Caki2 (cell line): ENCODE measurements around the gene VPS37B. TPM values are rescaled to one million over a fixed set of nuclear protein-coding genes. Genes with fewer than 3 reads are reported as not detected.
A peak's percentile ranks its signal among the peaks of the same experiment; 100 is the strongest.
"Not testable (repeated sequence)": the region's sequence is repeated elsewhere in the genome, so short reads cannot be mapped to it uniquely, and the experiment has no call there.

Experiments
- DNase-seq: peaks from one replicate; pipeline ENCODE4 v3.0.0-alpha.2; 2015; ENCODE audit warnings: low read depth
- in situ Hi-C: cut with HindIII; loops from 2 replicates; pipeline ENCODE4 v1.10.0; 2016; ENCODE audit warnings: low sequenced_read_pairs, low pct_unique_long_range_greater_than_20kb, mixed read lengths
- total RNA-seq: library from RNA; depleted of rRNA; stranded (reverse); fragments of >200 nt; shearing (Covaris generic); gene quantifications from 2 replicates; pipeline ENCODE4 v1.2.3, GENCODE V29; 2014; ENCODE audit warnings: low replicate concordance

Gene VPS37B
- total RNA-seq, 1 experiment from 2014 or later: 37.8 TPM

DNA sequence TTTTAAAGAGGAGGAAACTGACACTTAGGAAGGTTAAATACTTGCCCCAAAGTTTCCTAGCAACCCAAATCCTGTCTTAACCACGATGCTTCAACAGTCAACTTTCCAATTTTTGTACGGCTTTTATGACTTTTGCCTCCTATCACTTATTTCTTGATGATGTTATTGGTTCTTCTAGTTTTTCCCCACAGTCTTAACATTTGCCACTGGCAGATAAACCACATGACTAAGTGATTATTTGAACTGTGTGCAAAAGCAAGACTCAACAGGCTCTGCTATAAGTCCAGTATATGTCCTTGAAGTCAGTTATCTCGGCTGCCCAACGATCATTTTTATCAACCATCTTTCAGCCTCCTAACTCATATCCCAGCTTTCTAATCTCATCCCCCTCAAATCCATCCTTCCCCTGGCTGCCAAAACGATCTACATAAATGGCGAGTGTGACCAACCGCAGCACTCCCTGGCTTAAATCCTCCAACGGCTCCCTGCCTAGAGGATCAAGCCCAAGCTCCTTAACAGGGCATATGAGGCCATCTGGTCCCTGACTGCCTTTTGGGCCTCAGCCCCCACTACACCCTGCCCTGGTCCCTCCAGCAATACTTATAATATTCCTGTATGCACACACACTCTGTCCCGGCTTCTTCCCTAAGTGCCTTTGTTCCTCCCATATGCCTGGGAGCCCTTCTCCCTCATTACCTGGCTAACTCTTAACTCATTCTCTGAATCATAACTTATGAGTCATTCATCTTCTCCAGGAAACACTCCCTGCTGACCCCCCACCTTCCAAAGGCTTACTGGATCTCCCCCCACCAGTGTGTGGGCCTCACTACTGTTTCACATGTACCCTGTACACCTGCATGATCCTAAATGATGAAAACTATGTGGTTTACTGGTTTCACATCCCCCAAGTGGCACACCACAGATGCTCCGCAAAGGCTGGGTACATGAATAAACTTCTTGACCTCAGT lies 8.8 kb downstream of the VPS37B start:
- in situ Hi-C loops: no loop called here
- peak; percentile 84 for DNase-seq

DNA sequence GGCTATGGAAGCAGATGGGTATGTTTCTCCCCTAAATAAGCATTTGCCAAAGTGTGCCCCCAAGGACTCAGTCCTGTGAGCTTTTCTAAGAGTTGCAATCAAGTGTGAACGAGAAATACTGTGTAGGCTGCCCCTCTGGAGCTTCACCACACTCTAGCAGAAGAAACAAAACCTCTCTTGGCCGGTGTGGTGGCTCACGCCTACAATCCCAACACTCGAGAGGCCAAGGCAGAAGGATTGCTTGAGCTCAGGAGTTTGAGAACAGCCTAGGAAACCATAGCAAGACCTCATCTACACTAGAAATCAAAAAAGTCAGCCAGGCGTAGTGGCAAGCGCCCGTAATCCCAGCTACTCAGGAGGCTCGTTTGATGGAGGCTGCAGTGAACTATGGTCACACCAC lies 9.8 kb downstream of the VPS37B start:
- in situ Hi-C loops: no loop called here

DNA sequence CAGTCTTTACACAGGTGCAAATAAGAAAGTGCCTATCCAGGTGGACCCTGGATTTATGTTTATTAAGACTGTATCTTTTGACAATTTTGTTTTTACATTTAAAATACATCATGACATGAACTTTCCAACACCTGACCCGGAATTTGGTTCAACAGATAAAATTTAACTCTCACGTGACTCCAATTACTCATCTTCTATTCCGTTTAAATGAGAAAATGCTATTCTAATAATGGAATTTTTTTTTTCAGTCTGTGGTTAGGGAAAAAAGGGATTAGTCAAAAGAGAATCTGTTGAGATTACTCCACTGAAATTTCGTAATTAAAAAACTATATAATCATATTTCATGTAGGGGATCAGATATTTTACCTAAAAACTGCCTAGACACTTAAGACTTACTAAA lies 11.1 kb downstream of the VPS37B start:
- no peak for DNase-seq
- in situ Hi-C loops: no loop called here

More for the DNA sequence above, 9.8 kb downstream of the VPS37B start:
- no peak for DNase-seq

DNA sequence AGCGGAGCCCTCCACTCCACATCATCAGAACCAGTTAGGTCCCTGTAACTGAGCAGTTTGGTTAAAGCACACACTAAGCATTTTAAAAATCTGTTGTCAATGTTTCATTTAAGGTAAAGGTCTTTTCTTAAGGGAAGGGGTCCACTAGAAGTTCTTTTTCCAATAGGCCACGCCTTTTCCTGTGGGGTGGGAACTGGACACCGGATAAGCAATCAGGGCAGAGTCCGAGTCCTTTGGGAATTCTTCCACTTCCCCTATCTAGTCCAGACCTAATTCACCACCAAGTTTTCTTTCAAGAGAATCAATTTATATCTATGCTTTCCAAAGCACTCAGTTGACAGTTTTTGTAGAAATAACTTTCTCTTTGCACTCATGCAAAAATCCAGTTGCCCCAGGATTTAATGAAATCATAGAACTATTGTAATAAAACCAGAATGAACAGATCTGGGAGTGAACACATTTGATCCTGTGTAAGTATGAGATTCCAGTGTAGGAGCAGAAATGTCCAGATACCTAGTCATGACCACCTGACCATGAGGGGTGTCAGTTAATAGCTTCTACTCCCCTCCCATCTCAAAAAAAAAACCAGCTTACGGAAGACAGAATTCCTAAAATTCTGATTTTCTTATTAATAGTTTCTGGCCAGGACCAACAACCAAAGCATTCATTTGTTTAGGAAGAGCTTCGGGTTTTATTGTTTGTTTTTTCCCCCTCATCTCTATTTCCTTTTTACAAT lies 11.7 kb downstream of the VPS37B start:
- DNase-seq: no peak
- in situ Hi-C loops: no loop called here

DNA sequence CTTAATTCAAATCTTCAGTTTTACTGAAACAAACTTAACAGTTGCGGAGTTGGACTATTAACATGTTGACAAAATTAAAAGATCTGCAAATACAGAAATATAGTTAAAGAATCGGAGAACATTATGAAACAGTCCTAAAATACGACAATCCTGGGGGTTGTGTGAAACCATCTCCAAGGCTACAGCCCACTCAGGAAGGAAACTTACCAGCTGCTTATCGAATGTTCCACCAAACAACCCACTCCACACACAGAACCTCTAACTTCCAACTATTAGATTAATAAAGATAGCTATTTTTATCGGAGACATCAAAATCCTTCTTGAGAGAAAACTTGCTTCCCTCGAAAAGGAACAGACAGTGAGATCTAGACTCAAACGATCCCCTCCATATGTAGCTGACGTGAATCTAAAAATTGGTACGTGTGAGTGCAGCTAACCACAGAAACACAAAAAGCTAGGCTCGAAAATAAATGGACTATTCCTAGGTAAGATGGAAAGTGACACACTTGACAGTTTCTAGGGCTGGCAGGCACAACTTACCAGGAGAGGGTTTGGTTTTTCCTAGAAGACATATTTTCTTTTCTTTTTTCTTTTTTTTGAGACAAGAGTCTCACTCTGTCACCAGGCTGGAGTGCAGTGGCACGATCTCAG lies 12.9 kb downstream of the VPS37B start:
- in situ Hi-C loops: no loop called here
- no peak for DNase-seq

DNA sequence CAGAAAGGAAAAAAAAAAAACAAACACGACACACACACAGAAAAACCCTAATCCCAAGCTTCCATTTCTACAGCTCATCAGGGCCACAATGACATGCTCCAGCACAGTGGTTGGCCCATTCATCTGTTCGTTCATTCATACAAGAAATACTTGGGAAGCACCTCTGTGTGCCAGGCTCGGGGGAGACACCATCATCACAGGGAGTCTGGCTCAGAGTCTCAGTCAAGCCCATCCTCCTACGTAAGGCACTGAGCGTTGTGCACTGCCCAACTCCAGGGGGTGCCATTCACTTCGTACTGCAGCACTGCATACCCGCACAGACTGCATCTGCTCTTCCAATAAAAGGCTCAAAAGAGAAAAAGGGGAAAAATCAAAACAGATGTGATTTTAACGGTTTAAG lies 15.3 kb downstream of the VPS37B start:
- in situ Hi-C loops: no loop called here
- no peak for DNase-seq

DNA sequence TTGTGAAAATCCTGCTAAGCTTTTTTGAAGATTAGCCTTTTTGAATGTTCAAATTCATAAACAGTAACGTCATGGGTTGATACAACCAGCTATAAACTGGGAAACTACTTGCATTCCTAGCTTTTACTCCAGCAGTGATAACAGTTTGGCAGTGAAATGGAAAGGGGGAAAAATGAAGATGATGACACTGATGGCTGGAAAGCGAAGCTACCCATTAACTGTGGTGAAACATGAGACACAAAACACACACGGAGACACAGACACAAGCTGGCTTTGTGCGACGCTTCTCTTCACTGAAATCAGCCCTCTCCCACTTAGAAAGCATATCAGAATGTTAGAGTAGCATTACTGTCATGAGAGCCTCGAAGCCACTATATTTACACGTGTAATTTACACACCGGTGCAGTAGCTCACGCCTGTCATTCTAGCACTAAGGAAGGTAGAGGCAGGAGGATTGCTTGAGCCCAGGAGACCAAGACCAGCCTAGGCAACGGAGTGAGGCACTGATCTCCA lies 15.7 kb downstream of the VPS37B start:
- in situ Hi-C loops: no loop called here

DNA sequence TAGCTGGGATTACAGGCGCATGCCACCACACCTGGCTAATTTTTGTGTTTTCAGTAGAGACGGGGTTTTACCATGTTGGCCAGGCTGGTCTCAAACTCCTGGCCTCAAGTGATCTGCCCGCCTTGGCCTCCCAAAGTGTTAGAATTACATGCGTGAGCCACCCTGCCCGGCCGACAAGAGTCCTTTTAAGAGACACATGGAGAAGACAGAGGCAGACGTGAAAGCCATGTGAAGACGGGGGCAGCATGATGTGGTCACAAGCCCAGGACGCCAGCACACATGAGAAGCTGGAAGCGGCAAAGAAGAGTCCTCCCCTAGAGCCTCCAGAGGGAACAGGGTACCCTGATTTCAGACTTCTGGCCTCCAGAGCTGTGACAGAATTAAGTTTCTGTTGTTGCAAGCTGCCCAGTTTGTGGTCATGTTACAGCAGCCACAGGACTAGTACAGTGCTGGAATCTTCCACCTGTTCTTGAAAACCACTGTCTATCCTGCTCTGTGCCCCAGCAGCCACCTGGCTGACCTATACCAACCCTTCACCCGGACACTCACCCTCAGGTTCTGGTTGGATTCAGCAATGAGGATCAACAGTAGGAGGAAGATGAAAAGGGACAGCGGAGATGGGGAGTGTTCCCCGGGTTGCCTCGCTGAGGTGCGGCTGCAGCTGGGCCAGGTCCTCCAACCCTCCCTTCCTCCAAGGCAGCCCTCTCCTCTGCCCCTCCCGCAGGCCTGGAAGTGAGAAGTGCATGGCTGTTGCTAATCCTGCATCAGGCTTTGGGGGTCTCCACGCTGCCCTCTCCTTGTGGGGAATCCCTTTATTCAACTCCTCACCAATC lies 16.9 kb downstream of the VPS37B start:
- in situ Hi-C loops: no loop called here
- DNase-seq: no peak

More for the DNA sequence above, 15.7 kb downstream of the VPS37B start:
- DNase-seq: no peak

DNA sequence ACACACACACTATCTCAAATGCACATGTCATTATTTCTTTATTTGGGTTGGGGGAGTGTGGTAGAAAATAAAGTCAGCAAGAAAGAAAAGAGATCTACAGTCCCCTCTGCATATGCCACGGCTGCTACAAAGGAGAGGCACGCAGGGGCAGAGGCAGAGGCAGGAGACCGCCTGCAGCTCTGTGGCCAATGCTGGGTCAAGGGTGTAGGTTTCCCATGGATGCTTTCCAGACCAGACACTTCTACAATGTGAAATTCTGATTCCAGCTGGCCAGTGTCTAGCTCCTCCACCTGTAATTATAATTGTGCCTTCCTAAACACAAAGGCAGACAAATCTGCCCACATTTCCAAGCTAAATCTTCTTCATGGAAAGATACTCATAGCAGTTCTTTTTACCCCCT lies 19.2 kb downstream of the VPS37B start:
- no peak for DNase-seq
- in situ Hi-C loops: no loop called here

DNA sequence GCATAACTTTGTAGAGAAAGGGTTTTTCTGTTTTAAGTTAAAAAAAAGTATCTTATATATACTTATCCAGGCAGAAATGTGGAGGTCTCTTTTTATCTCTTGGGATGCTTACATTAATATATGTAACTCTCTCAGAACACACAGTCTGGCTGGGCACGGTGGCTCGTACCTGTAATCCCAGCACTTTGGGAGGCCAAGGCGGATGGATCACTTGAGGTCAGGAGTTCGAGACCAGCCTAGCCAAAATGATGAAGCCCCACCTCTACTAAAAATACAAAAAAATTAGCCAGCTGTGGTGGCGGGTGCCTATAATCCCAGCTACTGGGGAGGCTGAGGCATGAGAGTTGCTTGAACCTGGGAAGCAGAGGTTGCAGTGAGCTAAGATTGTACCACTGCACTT lies 19.6 kb downstream of the VPS37B start:
- in situ Hi-C loops: not testable (repeated sequence)

DNA sequence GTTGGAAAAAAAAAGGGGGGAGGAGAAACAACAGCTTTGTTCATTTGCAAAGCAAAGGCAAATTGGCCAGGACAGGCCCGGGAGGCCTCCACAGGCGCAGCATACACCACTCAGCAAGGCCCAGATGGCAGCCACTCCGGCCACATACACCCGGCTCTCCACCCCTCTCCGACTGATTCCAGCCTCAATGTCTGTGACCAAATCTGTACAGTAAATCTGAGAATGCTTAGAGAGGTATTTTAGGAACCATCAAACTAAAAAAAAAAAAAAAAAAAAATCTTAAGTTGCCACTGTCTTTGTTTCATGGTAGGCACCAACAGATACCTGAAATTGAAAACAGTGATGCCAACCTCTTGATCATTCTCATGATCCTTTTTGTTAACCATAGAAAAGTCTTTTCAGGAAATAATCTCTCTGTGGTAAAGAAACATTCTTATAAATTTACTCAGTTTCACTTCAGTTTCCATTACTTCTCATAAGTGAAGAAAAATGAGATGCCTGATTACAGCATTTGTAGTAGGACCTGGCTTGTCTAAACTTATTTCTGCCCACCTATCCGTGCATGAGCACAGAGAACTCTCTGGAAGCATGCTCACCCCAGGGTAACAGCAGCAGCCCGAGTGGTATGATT lies 20.2 kb downstream of the VPS37B start:
- DNase-seq: no peak
- in situ Hi-C loops: no loop called here

More for the DNA sequence above, 19.6 kb downstream of the VPS37B start:
- DNase-seq: not testable (repeated sequence)

DNA sequence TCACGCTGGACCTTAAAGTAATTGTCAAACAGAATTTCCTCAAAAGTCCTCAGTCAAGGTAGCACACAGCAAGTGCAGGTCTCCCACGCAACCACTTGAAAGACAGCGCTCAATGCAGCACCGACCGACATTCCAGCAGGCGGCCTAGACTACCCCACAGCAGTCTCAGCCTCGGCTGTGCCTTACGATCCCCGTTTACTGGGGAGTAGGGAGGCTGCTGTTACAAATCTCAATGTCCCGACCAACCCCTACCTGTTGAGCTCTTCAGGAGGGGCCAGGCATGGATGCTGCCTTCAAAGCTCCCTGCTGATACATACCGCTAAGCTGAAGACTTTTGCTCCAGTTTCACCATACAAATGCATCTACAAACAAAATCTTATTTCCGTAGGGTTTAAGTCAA lies 21.8 kb downstream of the VPS37B start:
- in situ Hi-C loops: no loop called here
- DNase-seq: no peak

DNA sequence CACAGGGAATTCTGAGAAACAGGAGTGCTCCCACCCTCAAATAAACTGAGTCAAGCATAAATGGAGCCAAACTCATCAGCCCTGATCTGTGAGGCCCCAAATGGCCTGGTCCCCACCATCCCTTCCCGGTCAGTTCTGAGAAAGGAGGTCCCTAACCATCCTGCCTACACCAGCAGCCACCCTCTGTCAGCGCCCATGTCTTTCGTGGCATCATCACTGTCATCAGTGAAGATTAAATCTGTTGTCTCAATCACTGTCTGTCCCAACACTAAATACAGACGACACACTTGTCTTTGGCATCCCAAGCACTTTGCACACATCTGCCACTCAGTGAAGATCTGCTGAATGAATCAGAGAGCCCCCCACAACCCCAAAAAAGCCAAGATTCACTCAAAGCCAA lies 22.4 kb downstream of the VPS37B start:
- in situ Hi-C loops: no loop called here
- DNase-seq: no peak

DNA sequence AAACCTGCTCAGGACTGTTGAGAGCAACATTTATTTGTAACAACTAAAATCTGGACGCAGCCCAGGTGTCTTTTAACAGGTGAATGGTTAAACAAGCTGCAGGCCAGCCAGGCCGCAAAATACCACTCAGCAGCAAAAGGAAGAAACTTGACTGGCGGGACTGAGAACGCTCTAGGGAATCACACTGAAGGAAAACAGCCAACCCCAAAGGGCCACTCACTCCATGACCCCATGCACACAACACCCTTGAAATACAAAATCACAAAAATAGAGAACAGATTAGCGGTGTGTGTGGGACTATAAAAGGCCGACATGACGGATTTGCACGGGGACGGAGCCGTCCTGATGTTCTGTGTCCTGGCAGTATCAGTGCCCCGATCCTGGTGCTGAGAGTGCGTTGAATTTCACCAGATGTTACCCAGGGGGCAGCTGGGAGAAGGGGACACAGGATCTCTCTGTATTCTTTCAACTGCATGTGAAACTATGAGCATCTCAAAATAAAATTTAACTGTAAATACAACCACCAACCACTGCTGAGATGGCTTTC lies 23.0 kb downstream of the VPS37B start:
- in situ Hi-C loops: no loop called here
- no peak for DNase-seq

DNA sequence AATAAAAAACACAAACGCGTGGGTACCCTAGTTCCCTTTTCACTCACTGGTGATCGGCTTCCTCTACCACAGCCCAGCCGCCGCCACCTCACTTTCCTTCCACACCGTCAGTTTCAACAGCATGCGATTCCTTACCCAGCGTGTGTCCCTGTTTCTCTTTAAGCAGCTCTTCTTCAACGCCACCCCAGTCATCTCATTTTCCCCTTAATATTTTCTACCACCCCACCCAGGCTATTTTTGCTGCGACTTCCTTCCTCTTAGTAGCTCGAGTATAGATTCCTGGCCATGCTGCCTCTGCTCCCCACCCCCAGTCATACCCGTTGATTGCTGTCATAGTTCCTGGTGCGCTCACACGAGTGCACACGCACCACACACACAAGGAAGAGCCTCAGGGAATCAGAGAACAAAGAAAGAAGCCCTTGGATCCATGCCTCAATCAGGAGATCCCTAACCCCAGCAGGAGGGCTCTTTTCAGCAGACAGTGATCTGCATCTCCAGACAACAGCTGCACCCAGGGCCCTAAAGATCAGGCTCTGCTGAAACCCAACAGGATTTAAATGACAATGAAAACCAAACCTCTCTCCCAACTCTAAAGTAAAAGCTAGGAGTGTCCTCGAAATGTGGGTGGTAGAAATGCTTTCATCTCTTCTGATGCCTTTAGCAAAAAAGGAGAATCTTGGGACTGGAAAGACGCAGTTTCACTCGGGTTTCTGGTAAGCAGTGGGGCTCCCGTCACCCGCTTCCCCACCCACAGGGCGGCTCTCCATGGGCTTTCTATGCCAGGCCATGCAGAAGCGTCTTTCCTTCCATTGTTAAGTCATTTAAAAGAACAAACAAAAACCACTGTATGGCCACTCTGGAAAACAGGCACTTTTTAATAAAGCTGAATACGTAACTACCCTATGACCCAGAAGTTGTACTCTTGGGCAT lies 23.8 kb downstream of the VPS37B start:
- in situ Hi-C loops: no loop called here
- no peak for DNase-seq
